Neural progenitor cell (in vitro differentiated cells): ENCODE results near the gene IL6R. TPM values are rescaled to one million over a fixed set of nuclear protein-coding genes. Genes with fewer than 3 reads are reported as not detected.

ENCODE experiments used
- DNase-seq: peaks from one replicate; pipeline ENCODE4 v3.0.0-alpha.2; 2016; ENCODE audit warnings: low spot score
- H2AFZ ChIP-seq: fragments of 200-600 bp; sonication (generic); replicated peaks from 2 replicates; pipeline ENCODE4 v1.6.1; 2016; ENCODE audit warnings: antibody characterized with exemption
- H3F3A ChIP-seq: fragments of 200-600 bp; sonication (generic); 2 replicates; pipeline ENCODE4 v1.6.1; 2016; ENCODE audit warnings: antibody characterized with exemption, low read depth
- H3K27ac ChIP-seq: fragments of 200-600 bp; sonication (generic); 2 replicates; pipeline ENCODE4 v1.5.1; 2016; ENCODE audit warnings: mild to moderate bottlenecking
- H3K27me3 ChIP-seq: fragments of 200-600 bp; sonication (generic); 2 replicates; pipeline ENCODE4 v1.6.1; 2016; ENCODE audit warnings: mild to moderate bottlenecking, moderate library complexity
- H3K36me3 ChIP-seq: fragments of 200-600 bp; sonication (generic); 2 replicates; pipeline ENCODE4 v1.5.1; 2016
- H3K4me1 ChIP-seq: fragments of 200-600 bp; sonication (generic); 2 replicates; pipeline ENCODE4 v1.6.1; 2016; ENCODE audit warnings: mixed run types
- H3K4me2 ChIP-seq: fragments of 200-600 bp; sonication (generic); 2 replicates; pipeline ENCODE4 v1.6.1; 2016
- H3K4me3 ChIP-seq: fragments of 200-600 bp; sonication (generic); 2 replicates; pipeline ENCODE4 v1.5.1; 2016
- H3K79me2 ChIP-seq: fragments of 200-600 bp; sonication (generic); 2 replicates; pipeline ENCODE4 v1.6.1; 2016; ENCODE audit warnings: low read depth
- H3K9ac ChIP-seq: fragments of 200-600 bp; sonication (generic); 2 replicates; pipeline ENCODE4 v1.6.1; 2016
- H3K9me3 ChIP-seq: fragments of 200-600 bp; sonication (generic); 2 replicates; pipeline ENCODE4 v1.5.1; 2016; ENCODE audit warnings: low read depth
- H4K20me1 ChIP-seq: fragments of 200-600 bp; sonication (generic); 2 replicates; pipeline ENCODE4 v1.6.1; 2016; ENCODE audit warnings: low read depth
- H3K27ac Mint-ChIP-seq: 3 replicates; pipeline ENCODE4 v1.8.0; 2021; ENCODE audit warnings: mixed read lengths
- H3K27me3 Mint-ChIP-seq: 2 replicates; pipeline ENCODE4 v1.8.0; 2022; ENCODE audit warnings: low read depth, mild to moderate bottlenecking, inconsistent platforms, moderate library complexity, mixed read lengths; ENCODE audit not compliant: insufficient read depth
- H3K36me3 Mint-ChIP-seq: 3 replicates; pipeline ENCODE4 v1.8.0; 2021; ENCODE audit warnings: mixed read lengths
- H3K4me1 Mint-ChIP-seq: 3 replicates; pipeline ENCODE4 v1.8.0; 2021; ENCODE audit warnings: mixed read lengths
- H3K4me3 Mint-ChIP-seq: 3 replicates; pipeline ENCODE4 v1.8.0; 2021; ENCODE audit warnings: mild to moderate bottlenecking, moderate library complexity, mixed read lengths
- H3K9me3 Mint-ChIP-seq: 3 replicates; pipeline ENCODE4 v1.8.0; 2020; ENCODE audit warnings: mixed read lengths
- CTCF ChIP-seq: fragments of 200-600 bp; sonication (generic); IDR thresholded peaks from 2 replicates; pipeline ENCODE4 v1.5.1; 2017; ENCODE audit warnings: antibody characterized with exemption, mild to moderate bottlenecking
- EZH2 ChIP-seq: fragments of 200-600 bp; sonication (generic); IDR thresholded peaks from 2 replicates; pipeline ENCODE4 v1.6.1; 2017; ENCODE audit warnings: antibody characterized with exemption, mild to moderate bottlenecking, moderate library complexity
- EZH2phosphoT487 ChIP-seq: fragments of 200-600 bp; sonication (generic); IDR thresholded peaks from 2 replicates; pipeline ENCODE4 v1.6.1; 2017; ENCODE audit warnings: antibody characterized with exemption
- total RNA-seq: library from RNA; depleted of rRNA; stranded (reverse); fragments of >200 nt; gene quantifications from 2 replicates; pipeline ENCODE4 v1.2.3, GENCODE V29; 2015; ENCODE audit warnings: low replicate concordance

The IL6R gene
- total RNA-seq, 1 donor from 2014 or later, result not detected

- TF ChIP-seq CTCF (no peak), EZH2 (no peak), EZH2phosphoT487 (no peak)
- Mint-ChIP-seq H3K4me3 (no peak overlapping the region), H3K9me3 (no peaks in the 10 kb centered on the region), H3K27me3 (peaks cover 26% of the 10 kb centered on the region), H3K36me3 (no peaks in the 10 kb centered on the region), H3K27ac (no peak overlapping the region), H3K4me1 (peaks cover 9% of the 10 kb centered on the region)
- H3K27me3 ChIP-seq, result peaks cover 50% of the 10 kb centered on the region
- peaks cover 13% of the 10 kb centered on the region for H3F3A ChIP-seq
- no peak overlapping the region for H2AFZ ChIP-seq
- no peaks in the 10 kb centered on the region for H3K36me3 ChIP-seq
- H3K4me3 ChIP-seq, result no peak overlapping the region
- peaks cover 8% of the 10 kb centered on the region for H3K4me1 ChIP-seq
- DNase-seq, result no peak
- no peaks in the 10 kb centered on the region for H3K79me2 ChIP-seq
- H3K4me2 ChIP-seq, result no peak overlapping the region
- H3K9me3 ChIP-seq, result no peaks in the 10 kb centered on the region
- no peak overlapping the region for H3K9ac ChIP-seq
- no peaks in the 10 kb centered on the region for H4K20me1 ChIP-seq
- H3K27ac ChIP-seq, result no peak overlapping the region
These were observed 2.7 kb upstream of the IL6R start for GRCh38 chr1:154402409-154402921.

GRCh38 chr1:154403261-154403943 is 1.7 kb upstream of the IL6R start:
- TF ChIP-seq EZH2phosphoT487 (no peak), EZH2 (no peak), CTCF (no peak)
- no peak overlapping the region for H3K4me2 ChIP-seq
- no peaks in the 10 kb centered on the region for H3K36me3 Mint-ChIP-seq
- H3K4me3 ChIP-seq, result no peak overlapping the region
- H3K4me1 Mint-ChIP-seq, result peaks cover 9% of the 10 kb centered on the region
- no peaks in the 10 kb centered on the region for H4K20me1 ChIP-seq
- H3K27me3 ChIP-seq, result peaks cover 59% of the 10 kb centered on the region
- H3K9me3 Mint-ChIP-seq, result no peaks in the 10 kb centered on the region
- H3K27ac Mint-ChIP-seq, result no peak overlapping the region
- H3K79me2 ChIP-seq, result no peaks in the 10 kb centered on the region
- H3K9ac ChIP-seq, result no peak overlapping the region
- peaks cover 33% of the 10 kb centered on the region for H3K27me3 Mint-ChIP-seq
- peak overlapping the region; percentile 18 for H3K4me3 Mint-ChIP-seq
- no peak overlapping the region for H2AFZ ChIP-seq
- H3K9me3 ChIP-seq, result no peaks in the 10 kb centered on the region
- H3K4me1 ChIP-seq, result peaks cover 8% of the 10 kb centered on the region
- peaks cover 13% of the 10 kb centered on the region for H3F3A ChIP-seq
- no peak overlapping the region for H3K27ac ChIP-seq
- DNase-seq, result no peak
- H3K36me3 ChIP-seq, result no peaks in the 10 kb centered on the region

- Histone ChIP-seq H3K36me3 (no peaks in the 10 kb centered on the region), H3K27me3 (peaks cover 65% of the 10 kb centered on the region), H2AFZ (no peak overlapping the region), H3K79me2 (no peaks in the 10 kb centered on the region), H3K9me3 (no peaks in the 10 kb centered on the region), H4K20me1 (no peaks in the 10 kb centered on the region), H3K4me3 (no peak overlapping the region), H3F3A (peaks cover 13% of the 10 kb centered on the region), H3K4me2 (no peak overlapping the region), H3K27ac (no peak overlapping the region), H3K9ac (no peak overlapping the region), H3K4me1 (peaks cover 8% of the 10 kb centered on the region)
- Mint-ChIP-seq H3K27ac (no peak overlapping the region), H3K9me3 (no peaks in the 10 kb centered on the region), H3K27me3 (peaks cover 33% of the 10 kb centered on the region), H3K36me3 (no peaks in the 10 kb centered on the region), H3K4me3 (no peak overlapping the region), H3K4me1 (peaks cover 9% of the 10 kb centered on the region)
- DNase-seq, result no peak
- TF ChIP-seq EZH2phosphoT487 (no peak), CTCF (no peak), EZH2 (no peak)
These were observed 1.2 kb upstream of the IL6R start for GRCh38 chr1:154403983-154404382.
